Bone marrow (tissue), 2 donors: ENCODE data around the gene DPY30.
"Not testable (repeated sequence)": the region's sequence is repeated elsewhere in the genome, so short reads cannot be mapped to it uniquely, and the experiment has no call there.

Source experiments
- DNase-seq, 2 donors: peaks; one replicate each; lab custom pipeline; 2025; lab: John Stamatoyannopoulos, UW

DPY30 gene

GRCh38 chr2:32039447-32040219 is at the start of gene DPY30:
TSS of gene DPY30 (minus strand) at chr2:32039805. CDS start at chr2:32039456, 349 bp downstream.
- peak; percentile 70 to 85 for DNase-seq

GRCh38 chr2:32074134-32074506 is 34.5 kb upstream of the DPY30 start:
- no peak for DNase-seq

- DNase-seq: no peak
Observed at GRCh38 chr2:32067549-32067948, 27.9 kb upstream of the DPY30 start.

GRCh38 chr2:32064713-32065112 is 25.1 kb upstream of the DPY30 start:
- no peak for DNase-seq

GRCh38 chr2:32064021-32064601 is 24.5 kb upstream of the DPY30 start:
- peak in 1 of 2 donors; percentile 59 for DNase-seq

- peak; percentile 97 to 98 for DNase-seq
Observed at GRCh38 chr2:32063310-32064020, 23.9 kb upstream of the DPY30 start, which contains the start of gene SPAST. TSS of gene SPAST (plus strand) at chr2:32063556. CDS start at chr2:32063832, 276 bp downstream.

- DNase-seq: peak in 1 of 2 donors; percentile 13
Observed at GRCh38 chr2:32061973-32062861, 22.6 kb upstream of the DPY30 start.

GRCh38 chr2:32061430-32061829 is 21.8 kb upstream of the DPY30 start:
- DNase-seq: no peak

- no peak for DNase-seq
Observed at GRCh38 chr2:32060266-32060665, 20.7 kb upstream of the DPY30 start.

- DNase-seq: no peak
Observed at GRCh38 chr2:32058130-32058529, 18.5 kb upstream of the DPY30 start.

GRCh38 chr2:32054583-32054982 is 15.0 kb upstream of the DPY30 start:
- not testable (repeated sequence) for DNase-seq

GRCh38 chr2:32051836-32052439 is 12.3 kb upstream of the DPY30 start:
- DNase-seq: no peak

GRCh38 chr2:32043561-32043960 is 4.0 kb upstream of the DPY30 start:
- DNase-seq: no peak

GRCh38 chr2:32034198-32034887 is 5.3 kb downstream of the DPY30 start:
- not testable (repeated sequence) for DNase-seq

GRCh38 chr2:32018789-32019482 is 20.7 kb downstream of the DPY30 start:
- not testable (repeated sequence) for DNase-seq

GRCh38 chr2:32012872-32013271 is 26.7 kb downstream of the DPY30 start:
- DNase-seq: no peak

GRCh38 chr2:32011485-32011960 is 28.1 kb downstream of the DPY30 start:
- no peak for DNase-seq

GRCh38 chr2:32010670-32011484 is 28.7 kb downstream of the DPY30 start, which contains the start of gene MEMO1:
TSS of gene MEMO1 (minus strand) at chr2:32011008. CDS start at chr2:32010247, 761 bp downstream.
- peak; percentile 92 to 97 for DNase-seq

GRCh38 chr2:32010280-32010669 is 29.3 kb downstream of the DPY30 start:
- DNase-seq: peak in 1 of 2 donors; percentile 18
